ENCODE data around the gene DCAF6. TPM values are rescaled to one million over a fixed set of nuclear protein-coding genes. Genes with fewer than 3 reads are reported as not detected.
"Not testable (repeated sequence)": the region's sequence is repeated elsewhere in the genome, so short reads cannot be mapped to it uniquely, and the experiment has no call there.

The DCAF6 gene
- total RNA-seq, 1 donor from 2014 or later, result 71.4 TPM

- ATAC-seq (no peak), DNase-seq (ENCODE audit: low spot score) (no peak)
- intact Hi-C loops (cut with DNase I), result no loop called here
These were observed 64.2 kb downstream of the DCAF6 start for GRCh38 chr1:168000656-168001055.

GRCh38 chr1:168001213-168001612, 64.7 kb downstream of the DCAF6 start:
- no peak for ATAC-seq
- DNase-seq (ENCODE audit: low spot score), result no peak
- intact Hi-C loops (cut with DNase I), result no loop called here

GRCh38 chr1:168004531-168004930, 68.0 kb downstream of the DCAF6 start:
- ATAC-seq (peak; percentile 42), DNase-seq (ENCODE audit: low spot score) (no peak)
- intact Hi-C loops (cut with DNase I), result no loop called here

- DNase-seq (ENCODE audit: low spot score) (no peak), ATAC-seq (no peak)
- intact Hi-C loops (cut with DNase I), result no loop called here
These were observed 69.0 kb downstream of the DCAF6 start for GRCh38 chr1:168005529-168005928.

GRCh38 chr1:168007691-168008090, 71.2 kb downstream of the DCAF6 start:
- DNase-seq (ENCODE audit: low spot score) (no peak), ATAC-seq (no peak)
- intact Hi-C loops (cut with DNase I), result no loop called here

- DNase-seq (ENCODE audit: low spot score) (no peak), ATAC-seq (no peak)
- intact Hi-C loops (cut with DNase I), result no loop called here
These were observed 72.1 kb downstream of the DCAF6 start for GRCh38 chr1:168008595-168008994.

- intact Hi-C loops (cut with DNase I), result no loop called here
- DNase-seq (ENCODE audit: low spot score) (no peak), ATAC-seq (no peak)
These were observed 72.8 kb downstream of the DCAF6 start for GRCh38 chr1:168009322-168009721.

GRCh38 chr1:168019407-168019806, 82.9 kb downstream of the DCAF6 start:
- intact Hi-C loops (cut with DNase I), result no loop called here
- ATAC-seq (no peak), DNase-seq (ENCODE audit: low spot score) (no peak)

GRCh38 chr1:168031198-168031597, 94.7 kb downstream of the DCAF6 start:
- ATAC-seq (no peak), DNase-seq (ENCODE audit: low spot score) (no peak)
- intact Hi-C loops (cut with DNase I), result no loop called here

- DNase-seq (ENCODE audit: low spot score) (no peak), ATAC-seq (no peak)
- intact Hi-C loops (cut with DNase I), result no loop called here
These were observed 95.1 kb downstream of the DCAF6 start for GRCh38 chr1:168031627-168032026.

GRCh38 chr1:168032029-168032428, 95.5 kb downstream of the DCAF6 start:
- intact Hi-C loops (cut with DNase I), result no loop called here
- ATAC-seq (no peak), DNase-seq (ENCODE audit: low spot score) (no peak)

GRCh38 chr1:168035345-168035744, 98.9 kb downstream of the DCAF6 start:
- intact Hi-C loops (cut with DNase I), result no loop called here
- no peak for DNase-seq (ENCODE audit: low spot score)
- ATAC-seq, result no peak

GRCh38 chr1:168042362-168042761, 105.9 kb downstream of the DCAF6 start:
- intact Hi-C loops (cut with DNase I), result no loop called here
- DNase-seq (ENCODE audit: low spot score) (no peak), ATAC-seq (no peak)

GRCh38 chr1:168045311-168045710, 108.8 kb downstream of the DCAF6 start:
- intact Hi-C loops (cut with DNase I), result no loop called here
- DNase-seq (ENCODE audit: low spot score), result no peak
- no peak for ATAC-seq

GRCh38 chr1:168050307-168050706, 113.8 kb downstream of the DCAF6 start:
- intact Hi-C loops (cut with DNase I), result no loop called here
- ATAC-seq (no peak), DNase-seq (ENCODE audit: low spot score) (no peak)

- no peak for DNase-seq (ENCODE audit: low spot score)
- no peak for ATAC-seq
- intact Hi-C loops (cut with DNase I), result no loop called here
These were observed 114.4 kb downstream of the DCAF6 start for GRCh38 chr1:168050880-168051279.

GRCh38 chr1:168053681-168054080, 117.2 kb downstream of the DCAF6 start:
- DNase-seq (ENCODE audit: low spot score) (no peak), ATAC-seq (no peak)
- intact Hi-C loops (cut with DNase I), result no loop called here

GRCh38 chr1:168054117-168054516, 117.6 kb downstream of the DCAF6 start:
- DNase-seq (ENCODE audit: low spot score) (no peak), ATAC-seq (peak; percentile 58)
- intact Hi-C loops (cut with DNase I), result no loop called here

- intact Hi-C loops (cut with DNase I); DNase-seq (ENCODE audit: low spot score): not testable (repeated sequence)
- ATAC-seq, result peak; percentile 49
These were observed 119.7 kb downstream of the DCAF6 start for GRCh38 chr1:168056152-168056551.

GRCh38 chr1:168057355-168057754, 120.9 kb downstream of the DCAF6 start:
- intact Hi-C loops (cut with DNase I), result no loop called here
- no peak for ATAC-seq

GRCh38 chr1:168057921-168058320, 121.4 kb downstream of the DCAF6 start:
- DNase-seq (ENCODE audit: low spot score), result no peak
- intact Hi-C loops (cut with DNase I), result no loop called here
- ATAC-seq, result no peak

More at GRCh38 chr1:168057355-168057754, 120.9 kb downstream of the DCAF6 start:
- no peak for DNase-seq (ENCODE audit: low spot score)

GRCh38 chr1:168064216-168064615, 127.7 kb downstream of the DCAF6 start:
- intact Hi-C loops (cut with DNase I), result no loop called here
- ATAC-seq, result no peak
- no peak for DNase-seq (ENCODE audit: low spot score)

Data from sciatic nerve (tissue), 2 donors.